Measurements from ENCODE around the gene RXYLT1.

DNA sequence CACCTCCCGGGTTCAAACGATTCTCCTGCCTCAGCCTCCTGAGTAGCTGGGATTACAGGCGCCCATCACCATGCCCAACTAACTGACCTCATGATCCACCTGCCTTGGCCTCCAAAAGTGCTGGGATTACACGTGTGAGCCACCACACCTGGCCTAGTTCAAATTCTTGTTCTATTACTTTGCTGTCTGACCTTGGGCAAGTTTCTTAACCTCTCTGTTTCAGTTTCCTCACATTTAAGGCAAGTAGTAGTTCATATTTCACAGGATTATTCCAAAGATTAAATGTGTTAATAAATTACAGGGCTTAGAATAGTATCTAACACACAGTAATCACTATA is 10.9 kb downstream of the RXYLT1 start:
- no peak for TF ChIP-seq POLR2A (IDR thresholded peaks at IDR 0.05)
- TF ChIP-seq, protein P1, sequence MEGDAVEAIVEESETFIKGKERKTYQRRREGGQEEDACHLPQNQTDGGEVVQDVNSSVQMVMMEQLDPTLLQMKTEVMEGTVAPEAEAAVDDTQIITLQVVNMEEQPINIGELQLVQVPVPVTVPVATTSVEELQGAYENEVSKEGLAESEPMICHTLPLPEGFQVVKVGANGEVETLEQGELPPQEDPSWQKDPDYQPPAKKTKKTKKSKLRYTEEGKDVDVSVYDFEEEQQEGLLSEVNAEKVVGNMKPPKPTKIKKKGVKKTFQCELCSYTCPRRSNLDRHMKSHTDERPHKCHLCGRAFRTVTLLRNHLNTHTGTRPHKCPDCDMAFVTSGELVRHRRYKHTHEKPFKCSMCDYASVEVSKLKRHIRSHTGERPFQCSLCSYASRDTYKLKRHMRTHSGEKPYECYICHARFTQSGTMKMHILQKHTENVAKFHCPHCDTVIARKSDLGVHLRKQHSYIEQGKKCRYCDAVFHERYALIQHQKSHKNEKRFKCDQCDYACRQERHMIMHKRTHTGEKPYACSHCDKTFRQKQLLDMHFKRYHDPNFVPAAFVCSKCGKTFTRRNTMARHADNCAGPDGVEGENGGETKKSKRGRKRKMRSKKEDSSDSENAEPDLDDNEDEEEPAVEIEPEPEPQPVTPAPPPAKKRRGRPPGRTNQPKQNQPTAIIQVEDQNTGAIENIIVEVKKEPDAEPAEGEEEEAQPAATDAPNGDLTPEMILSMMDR (IDR thresholded peaks at IDR 0.05), result no peak
